Mesenchymal stem cell (in vitro differentiated cells and primary cell): ENCODE results near the gene GRB14.
A peak's percentile ranks its signal among the peaks of the same experiment; 100 is the strongest.

Experiments
- DNase-seq: peaks from one replicate; pipeline ENCODE4 v3.0.0-alpha.2; 2013
- H2AFZ ChIP-seq: one replicate; pipeline ENCODE4 v1.6.1; 2013; ENCODE audit warnings: low read depth, mild to moderate bottlenecking, control low read depth, inconsistent platforms, low read length, moderate library complexity
- H2AK5ac ChIP-seq: 2 replicates; pipeline ENCODE4 v1.6.1; 2013; ENCODE audit warnings: low read length, moderate library complexity, mild to moderate bottlenecking, inconsistent platforms; ENCODE audit not compliant: severe bottlenecking
- H2BK120ac ChIP-seq: one replicate; pipeline ENCODE4 v1.6.1; 2013; ENCODE audit warnings: low read depth, mild to moderate bottlenecking, inconsistent platforms, low read length, moderate library complexity
- H2BK12ac ChIP-seq, 2 experiments: one replicate each; pipeline ENCODE4 v1.6.1; 2013; ENCODE audit warnings: inconsistent platforms in 2 of 2, low read length in 2 of 2, mild to moderate bottlenecking in 2 of 2, moderate library complexity in 2 of 2, control low read depth in 1 of 2
- H2BK15ac ChIP-seq: one replicate; pipeline ENCODE4 v1.6.1; 2013; ENCODE audit warnings: mild to moderate bottlenecking, low read depth, inconsistent platforms; ENCODE audit not compliant: poor library complexity, severe bottlenecking
- H2BK5ac ChIP-seq: 2 replicates; pipeline ENCODE4 v1.6.1; 2013; ENCODE audit warnings: low read depth, mild to moderate bottlenecking, low read length, control low read depth, inconsistent platforms; ENCODE audit not compliant: poor library complexity, severe bottlenecking
- H3K14ac ChIP-seq, 2 experiments: one replicate each; pipeline ENCODE4 v1.6.1; 2013; ENCODE audit warnings: inconsistent platforms in 2 of 2, low read length in 2 of 2, control low read depth in 1 of 2, mild to moderate bottlenecking in 1 of 2, moderate library complexity in 1 of 2
- H3K18ac ChIP-seq, 2 experiments: one replicate each; pipeline ENCODE4 v1.6.1; 2013; ENCODE audit warnings: inconsistent platforms in 2 of 2, low read length in 2 of 2, control low read depth in 1 of 2, low read depth in 1 of 2, mild to moderate bottlenecking in 1 of 2
- H3K23ac ChIP-seq, 2 experiments: one replicate each; pipeline ENCODE4 v1.6.1; 2013; ENCODE audit warnings: inconsistent platforms in 2 of 2, low read length in 2 of 2, mild to moderate bottlenecking in 2 of 2, moderate library complexity in 2 of 2, control low read depth in 1 of 2
- H3K27ac ChIP-seq: 2 replicates; pipeline ENCODE4 v1.5.1; 2013; ENCODE audit warnings: mild to moderate bottlenecking, moderate library complexity, low read length, control low read depth, inconsistent platforms; ENCODE audit not compliant: poor library complexity, severe bottlenecking
- H3K27me3 ChIP-seq, 2 experiments: 2 replicates each; pipeline versions ENCODE4 v1.6.1 to v1.7.0; 2013; ENCODE audit warnings: low read length in 2 of 2, mild to moderate bottlenecking in 2 of 2, moderate library complexity in 2 of 2, control low read depth in 1 of 2, inconsistent platforms in 1 of 2; ENCODE audit not compliant: control insufficient read depth in 1 of 2, insufficient read depth in 1 of 2
- H3K36me3 ChIP-seq, 2 experiments: 2 replicates each; pipeline versions ENCODE4 v1.6.1 to v1.7.0; 2013; ENCODE audit warnings: low read length in 2 of 2, control low read depth in 1 of 2, inconsistent platforms in 1 of 2, low read depth in 1 of 2, mild to moderate bottlenecking in 1 of 2; ENCODE audit not compliant: insufficient read depth in 2 of 2, control insufficient read depth in 1 of 2
- H3K4ac ChIP-seq, 2 experiments: one replicate each; pipeline ENCODE4 v1.6.1; 2013; ENCODE audit warnings: inconsistent platforms in 2 of 2, low read length in 2 of 2, mild to moderate bottlenecking in 2 of 2, moderate library complexity in 2 of 2, control low read depth in 1 of 2, low read depth in 1 of 2
- H3K4me1 ChIP-seq: 2 replicates; pipeline ENCODE4 v1.6.1; 2013; ENCODE audit warnings: low read depth, low read length, control low read depth; ENCODE audit not compliant: control insufficient read depth, insufficient read depth
- H3K4me2 ChIP-seq: 2 replicates; pipeline ENCODE4 v1.6.1; 2013; ENCODE audit warnings: low read length, mild to moderate bottlenecking, inconsistent platforms; ENCODE audit not compliant: poor library complexity, severe bottlenecking
- H3K4me3 ChIP-seq, 2 experiments: 2 replicates each; pipeline versions ENCODE4 v1.5.1 to v1.7.0; 2013; ENCODE audit warnings: low read length in 2 of 2, mild to moderate bottlenecking in 2 of 2, control low read depth in 1 of 2, low read depth in 1 of 2; ENCODE audit not compliant: insufficient read depth in 1 of 2
- H3K79me1 ChIP-seq: replicated peaks from 2 replicates; pipeline ENCODE4 v1.6.1; 2013; ENCODE audit warnings: mild to moderate bottlenecking, control low read depth, low read length, inconsistent platforms; ENCODE audit not compliant: poor library complexity, severe bottlenecking
- H3K9ac ChIP-seq: 2 replicates; pipeline ENCODE4 v1.7.0; 2013; ENCODE audit warnings: mild to moderate bottlenecking, low read length, moderate library complexity
- H3K9me3 ChIP-seq: 2 replicates; pipeline ENCODE4 v1.7.0; 2013; ENCODE audit warnings: mild to moderate bottlenecking, low read length; ENCODE audit not compliant: control insufficient read depth
- H4K8ac ChIP-seq: one replicate; pipeline ENCODE4 v1.6.1; 2013; ENCODE audit warnings: inconsistent platforms, mild to moderate bottlenecking, low read length, moderate library complexity
- H4K91ac ChIP-seq: one replicate; pipeline ENCODE4 v1.6.1; 2013; ENCODE audit warnings: mild to moderate bottlenecking, low read length, inconsistent platforms
- WGBS: methylation state at CpG from one replicate; pipeline ENCODE4 v1.1.7; 2013; ENCODE audit warnings: mixed read lengths; 5-methylcytosine and 5-hydroxymethylcytosine counted together

GRB14 gene

DNA sequence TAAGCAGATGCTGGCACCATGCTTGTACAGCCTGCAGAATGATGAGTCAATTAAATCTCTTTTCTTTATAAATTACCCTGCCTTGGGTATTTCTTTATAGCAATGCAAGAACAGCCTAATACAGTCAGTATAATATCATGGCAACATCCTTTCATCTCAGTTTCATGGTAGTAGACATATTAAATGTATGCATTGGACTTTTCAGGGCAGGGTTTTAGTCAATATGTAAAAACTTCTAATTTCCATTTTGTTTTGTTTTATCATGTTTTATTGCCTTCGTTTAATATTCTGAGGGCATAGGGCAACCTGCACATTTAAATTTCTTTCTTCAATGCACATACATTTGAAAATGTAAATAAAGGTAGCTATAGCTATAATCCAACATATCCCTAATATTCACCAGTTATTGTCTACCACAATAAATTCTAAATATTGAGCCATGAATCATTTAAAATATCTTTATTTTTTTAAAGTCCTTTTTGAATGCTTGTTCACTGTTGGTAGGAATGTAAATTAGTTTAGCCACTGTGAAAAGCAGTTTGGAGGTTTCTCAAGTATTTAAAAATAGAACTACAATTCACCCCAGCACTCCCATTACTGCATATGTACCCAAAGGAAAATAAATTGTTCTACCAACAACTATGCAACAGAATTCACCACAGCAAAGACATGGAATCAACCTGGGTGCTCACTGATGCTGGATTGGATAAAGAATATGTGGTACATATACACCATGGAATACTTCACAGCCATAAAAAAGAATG, 41.8 kb upstream of the GRB14 start:
- H3K79me1 ChIP-seq: no peaks in the 10 kb centered on the region
- no peaks in the 10 kb centered on the region for H3K4me1 ChIP-seq
- no peak overlapping the region for H3K4me3 ChIP-seq
- no peaks in the 10 kb centered on the region for H3K27me3 ChIP-seq
- no peak overlapping the region for H3K14ac ChIP-seq
- H3K4me2 ChIP-seq: no peak overlapping the region
- no peak overlapping the region for H2AFZ ChIP-seq
- H3K18ac ChIP-seq: no peak overlapping the region
- no peak overlapping the region for H4K91ac ChIP-seq
- no peak for DNase-seq
- H2BK15ac ChIP-seq: no peak overlapping the region
- H3K9me3 ChIP-seq: no peaks in the 10 kb centered on the region
- H2BK5ac ChIP-seq: no peak overlapping the region
- no peak overlapping the region for H3K27ac ChIP-seq
- no peak overlapping the region for H2AK5ac ChIP-seq
- no peak overlapping the region for H3K23ac ChIP-seq
- no CpG with 5 or more reads among the region's 1 CpG for WGBS
- H2BK12ac ChIP-seq: no peak overlapping the region
- H3K4ac ChIP-seq: no peak overlapping the region
- no peak overlapping the region for H3K9ac ChIP-seq
- H4K8ac ChIP-seq: no peak overlapping the region
- H3K36me3 ChIP-seq: peaks cover 0 to 2% of the 10 kb centered on the region in 2 experiments
- no peak overlapping the region for H2BK120ac ChIP-seq

DNA sequence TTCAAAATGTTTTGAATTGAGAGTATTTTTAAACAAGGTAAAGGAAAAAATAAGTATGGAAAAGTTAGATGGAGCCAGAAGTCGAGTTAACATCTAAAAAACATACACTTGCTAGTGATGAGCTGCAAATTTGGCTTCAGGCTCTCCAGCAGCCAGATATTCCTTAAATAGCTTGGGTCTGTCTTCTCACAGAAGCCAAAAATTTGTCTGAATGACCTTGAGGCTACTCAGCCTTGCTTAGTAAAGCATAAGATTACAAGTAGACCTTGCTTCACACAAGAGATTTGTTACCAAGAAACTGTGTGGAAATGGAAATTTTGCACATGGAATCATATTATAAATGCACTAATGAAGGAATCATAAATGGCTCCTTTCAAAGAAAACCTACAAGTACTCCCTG, 40.8 kb upstream of the GRB14 start:
- Histone ChIP-seq H3K4ac (no peak overlapping the region), H3K18ac (no peak overlapping the region), H4K8ac (no peak overlapping the region), H3K23ac (no peak overlapping the region), H2BK120ac (no peak overlapping the region), H3K4me3 (no peak overlapping the region), H3K27ac (no peak overlapping the region), H3K27me3 (no peaks in the 10 kb centered on the region), H3K14ac (no peak overlapping the region), H2AK5ac (no peak overlapping the region), H3K9ac (no peak overlapping the region), H2BK12ac (no peak overlapping the region), H2BK5ac (no peak overlapping the region), H2AFZ (no peak overlapping the region), H4K91ac (no peak overlapping the region), H3K9me3 (no peaks in the 10 kb centered on the region), H3K4me1 (peaks cover under 1% of the 10 kb centered on the region), H3K4me2 (no peak overlapping the region), H3K79me1 (no peaks in the 10 kb centered on the region), H3K36me3 (peaks cover 0 to 5% of the 10 kb centered on the region in 2 experiments), H2BK15ac (no peak overlapping the region)
- no peak for DNase-seq
- 86% methylated on average over 1 of the region's 1 CpG for WGBS

DNA sequence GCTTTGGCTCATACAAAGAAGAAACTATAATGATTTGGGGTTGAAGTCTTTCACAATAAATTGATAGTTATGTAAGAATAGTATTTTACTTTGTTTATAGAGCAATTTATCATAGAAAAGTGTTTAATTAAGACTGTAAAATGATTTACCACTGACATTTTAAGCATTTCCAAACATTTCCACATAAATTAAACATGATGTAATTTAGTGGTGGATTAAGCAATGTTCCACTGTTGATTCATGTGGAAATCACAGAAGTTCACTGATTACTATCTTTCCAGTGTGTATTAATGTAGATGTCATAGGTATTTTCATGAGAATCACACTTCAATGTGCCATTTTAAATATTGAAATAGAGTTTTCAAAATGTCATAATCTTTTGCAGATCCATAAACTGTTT, 40.1 kb upstream of the GRB14 start:
- Histone ChIP-seq H3K14ac (no peak overlapping the region), H2AFZ (no peak overlapping the region), H3K36me3 (peaks cover 0 to 5% of the 10 kb centered on the region in 2 experiments), H3K18ac (no peak overlapping the region), H2BK12ac (no peak overlapping the region), H3K4ac (no peak overlapping the region), H2BK120ac (no peak overlapping the region), H3K27ac (no peak overlapping the region), H3K23ac (no peak overlapping the region), H3K79me1 (no peaks in the 10 kb centered on the region), H3K9ac (no peak overlapping the region), H4K91ac (no peak overlapping the region), H2BK5ac (no peak overlapping the region), H3K4me1 (peaks cover 1% of the 10 kb centered on the region), H3K4me3 (no peak overlapping the region), H4K8ac (no peak overlapping the region), H2BK15ac (no peak overlapping the region), H3K4me2 (no peak overlapping the region), H3K27me3 (no peaks in the 10 kb centered on the region), H3K9me3 (no peaks in the 10 kb centered on the region), H2AK5ac (no peak overlapping the region)
- DNase-seq: peak; percentile 18

DNA sequence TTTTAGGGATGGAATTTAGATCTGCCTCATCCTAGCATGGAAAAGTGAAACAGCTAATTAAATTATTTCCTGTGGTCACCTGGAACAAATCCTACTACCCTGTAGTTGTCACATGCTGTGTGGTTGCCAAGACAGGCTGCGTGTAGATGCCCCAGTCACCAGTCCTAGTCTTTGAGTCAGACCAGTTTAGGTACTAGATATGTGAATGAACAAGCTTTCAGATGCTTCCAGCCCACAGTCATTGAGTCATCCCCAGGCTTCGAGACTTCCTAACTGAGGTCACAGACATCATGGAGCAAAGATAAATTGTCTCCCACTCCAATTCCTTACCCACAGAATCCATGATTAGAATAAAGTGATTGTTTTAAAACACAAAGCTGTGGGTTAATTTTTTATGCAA, 35.8 kb upstream of the GRB14 start:
- Histone ChIP-seq H2BK15ac (no peak overlapping the region), H2AK5ac (no peak overlapping the region), H2BK120ac (no peak overlapping the region), H3K18ac (no peak overlapping the region), H3K4me3 (no peak overlapping the region), H2AFZ (no peak overlapping the region), H3K36me3 (peaks cover 0 to 5% of the 10 kb centered on the region in 2 experiments), H4K91ac (no peak overlapping the region), H3K9ac (no peak overlapping the region), H3K4ac (no peak overlapping the region), H4K8ac (no peak overlapping the region), H2BK5ac (no peak overlapping the region), H3K4me1 (peaks cover 1% of the 10 kb centered on the region), H3K4me2 (no peak overlapping the region), H3K79me1 (no peaks in the 10 kb centered on the region), H3K23ac (no peak overlapping the region), H3K27me3 (no peaks in the 10 kb centered on the region), H2BK12ac (no peak overlapping the region), H3K14ac (no peak overlapping the region), H3K9me3 (no peaks in the 10 kb centered on the region), H3K27ac (no peak overlapping the region)
- 86% methylated on average over 1 of the region's 2 CpGs for whole genome bisulfite sequencing
- peak; percentile 37 for DNase-seq
